Activated CD4-positive, CD25-positive, alpha-beta regulatory T cell (primary cell): Measurements from ENCODE around the gene SIL1.
"Not testable (repeated sequence)": the region's sequence is repeated elsewhere in the genome, so short reads cannot be mapped to it uniquely, and the experiment has no call there.

Source experiments
- DNase-seq, 4 experiments: peaks; one replicate each; lab custom pipeline; 2025; lab: John Stamatoyannopoulos, UW

SIL1 gene

DNA sequence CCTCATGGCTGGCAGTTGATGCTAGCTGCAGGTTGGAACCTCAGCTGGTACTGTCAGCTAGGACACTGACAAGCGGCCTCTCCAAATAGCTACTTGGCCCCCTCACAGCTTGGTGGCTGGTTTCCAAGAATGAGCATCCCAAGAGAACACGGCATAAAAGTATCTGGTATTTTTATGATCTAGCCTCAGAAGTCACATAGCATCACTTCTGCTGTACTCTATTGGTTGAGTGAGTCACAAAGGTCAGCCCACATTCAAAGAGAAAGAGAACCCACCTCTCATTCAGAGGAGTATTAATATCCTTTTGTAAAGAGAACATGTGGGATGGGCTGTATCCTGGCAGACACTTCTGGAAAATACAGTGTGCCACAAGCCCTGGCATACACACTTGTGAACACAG is 6.0 kb upstream of the SIL1 start:
- DNase-seq = no peak

DNA sequence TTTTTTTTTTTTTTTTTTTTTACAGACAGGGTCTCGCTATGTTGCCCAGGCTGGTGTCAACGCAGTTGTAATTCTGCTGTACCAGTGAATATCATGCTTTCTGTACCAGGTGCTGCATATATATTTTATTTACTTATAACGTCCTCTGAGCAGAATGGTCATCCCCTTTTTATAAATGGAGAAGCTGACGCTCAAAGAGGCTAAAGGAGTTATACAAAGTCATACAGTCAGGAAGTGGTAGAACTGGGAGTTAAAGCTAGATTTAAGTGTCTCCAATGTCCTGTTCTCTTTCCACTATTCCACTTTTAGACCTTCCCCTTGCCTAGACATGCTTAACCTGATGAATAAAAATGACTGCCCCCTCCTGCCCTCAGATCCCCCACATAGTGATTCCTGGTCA is 1.2 kb upstream of the SIL1 start:
- DNase-seq = no peak

DNA sequence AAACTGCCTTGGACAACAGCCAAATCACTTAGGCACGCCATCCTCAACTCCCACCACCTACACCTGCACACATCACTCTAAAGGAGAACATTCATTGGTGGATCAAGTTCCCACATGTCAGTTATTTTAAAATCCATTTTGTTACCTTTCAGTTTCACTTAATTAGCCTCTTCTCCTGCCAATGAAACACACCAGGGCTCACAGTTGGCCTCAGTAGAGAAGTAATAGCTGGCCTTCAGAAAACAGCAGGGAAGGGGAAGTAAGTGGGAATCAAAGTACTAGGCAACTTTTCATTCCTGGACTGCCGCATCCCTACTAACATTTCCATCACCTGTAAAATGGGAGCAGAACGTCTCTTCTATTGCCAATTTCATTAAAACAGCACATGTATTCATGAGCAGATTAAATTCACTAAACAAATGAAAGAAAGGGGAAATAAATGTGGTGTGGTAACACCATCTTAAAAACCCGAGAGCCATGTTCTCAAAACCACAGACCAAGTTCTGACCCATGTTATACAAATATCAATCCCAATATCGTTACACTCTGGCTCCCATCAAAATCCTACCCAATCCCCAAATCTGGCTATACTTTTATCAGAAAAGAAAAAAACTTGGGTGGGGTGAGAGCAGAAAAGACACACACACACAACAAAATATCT is 1.7 kb downstream of the SIL1 start:
- no peak for DNase-seq

DNA sequence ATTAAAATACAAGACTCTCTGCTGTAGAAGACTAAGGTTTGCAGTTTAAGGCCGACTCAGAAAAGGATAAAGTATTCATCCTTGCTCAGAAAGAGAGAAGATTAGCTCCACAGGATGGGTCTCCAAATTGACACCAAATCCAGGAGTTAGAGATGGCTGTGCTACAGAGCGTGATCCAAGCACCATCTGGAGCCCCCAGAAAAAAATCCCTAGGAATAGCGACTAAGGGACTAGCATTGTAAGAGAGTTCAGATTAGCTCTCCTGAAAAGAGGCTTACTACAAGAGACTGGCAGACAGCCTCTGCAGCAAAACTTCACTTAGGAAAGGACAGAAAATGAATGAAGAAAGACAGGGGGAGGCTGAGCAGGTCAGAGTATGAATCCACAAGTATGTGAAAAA is 3.7 kb downstream of the SIL1 start:
- no peak for DNase-seq

DNA sequence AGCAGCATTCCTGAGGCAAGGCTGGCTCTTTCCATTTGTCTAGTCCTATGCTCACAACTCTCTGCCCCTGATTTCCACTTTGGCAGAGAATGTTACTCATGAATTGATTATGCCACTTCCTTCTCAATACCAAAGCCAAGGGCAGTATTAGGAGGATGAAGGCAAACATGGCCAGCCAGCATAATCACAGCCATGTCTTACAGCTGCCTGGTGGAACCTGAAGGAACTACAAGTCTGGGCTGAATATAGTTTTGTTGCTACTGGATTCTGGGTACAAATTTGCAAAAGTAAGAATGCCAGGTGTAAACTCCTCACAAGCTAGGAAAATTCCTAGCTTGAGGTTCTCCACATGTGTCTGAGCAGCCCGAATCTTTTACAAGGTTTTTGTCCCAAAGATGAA is 4.2 kb downstream of the SIL1 start:
- no peak for DNase-seq

DNA sequence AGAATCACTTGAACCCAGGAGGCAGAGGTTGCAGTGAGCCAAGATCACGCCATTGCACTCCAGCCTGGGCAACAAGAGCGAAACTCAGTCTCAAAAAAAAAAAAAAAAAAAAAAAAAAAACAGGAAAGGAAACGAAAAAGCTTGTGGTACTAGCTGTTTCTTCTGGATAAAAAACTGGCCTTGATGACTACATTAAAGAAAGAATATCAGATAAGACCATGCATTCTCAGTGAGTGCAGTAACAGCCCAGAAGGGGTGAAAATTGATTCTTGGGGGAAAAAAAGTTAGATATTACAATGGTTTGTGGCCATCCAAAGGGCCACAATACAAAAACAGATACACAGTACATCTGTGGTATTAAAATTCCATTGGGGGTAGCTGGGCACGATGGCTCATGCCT is 5.3 kb downstream of the SIL1 start:
- not testable (repeated sequence) for DNase-seq

DNA sequence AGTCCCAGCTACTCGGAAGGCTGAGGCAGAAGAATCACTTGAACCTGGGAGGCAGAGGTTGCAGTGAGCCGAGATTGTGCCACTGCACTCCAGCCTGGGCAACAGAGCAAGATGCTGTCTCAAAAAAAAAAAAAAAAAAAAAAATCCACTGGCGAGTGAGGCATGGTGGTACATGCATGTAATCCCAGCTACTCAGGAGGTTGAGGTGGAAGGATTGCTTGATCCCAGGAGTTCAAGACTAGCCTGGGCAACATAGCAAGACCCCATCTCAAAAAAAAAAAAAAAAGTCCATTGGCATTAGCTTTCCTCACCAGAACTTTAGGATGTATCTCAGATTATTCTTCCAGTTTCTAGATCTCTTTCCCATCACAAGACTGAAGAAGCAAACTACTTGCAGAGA is 6.2 kb downstream of the SIL1 start:
- not testable (repeated sequence) for DNase-seq

DNA sequence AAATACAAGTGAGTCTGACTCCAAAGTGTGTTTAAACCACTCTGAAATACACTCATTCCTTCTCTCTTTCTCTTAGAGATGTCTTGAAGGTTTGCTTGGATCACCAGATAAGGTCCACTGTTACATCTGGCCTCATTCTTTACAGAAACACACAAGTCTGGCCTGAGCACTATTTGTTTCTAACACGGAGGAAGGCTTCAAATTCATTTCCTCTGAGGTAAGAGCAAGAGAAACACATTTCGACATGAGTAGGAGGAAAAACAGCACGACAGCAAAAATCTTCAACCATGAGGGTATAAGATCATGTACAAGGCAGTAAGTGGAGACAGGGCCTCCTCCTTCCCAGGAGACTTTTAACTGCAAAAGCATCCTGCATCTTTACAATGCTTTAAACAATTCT is 8.0 kb downstream of the SIL1 start:
- no peak for DNase-seq

DNA sequence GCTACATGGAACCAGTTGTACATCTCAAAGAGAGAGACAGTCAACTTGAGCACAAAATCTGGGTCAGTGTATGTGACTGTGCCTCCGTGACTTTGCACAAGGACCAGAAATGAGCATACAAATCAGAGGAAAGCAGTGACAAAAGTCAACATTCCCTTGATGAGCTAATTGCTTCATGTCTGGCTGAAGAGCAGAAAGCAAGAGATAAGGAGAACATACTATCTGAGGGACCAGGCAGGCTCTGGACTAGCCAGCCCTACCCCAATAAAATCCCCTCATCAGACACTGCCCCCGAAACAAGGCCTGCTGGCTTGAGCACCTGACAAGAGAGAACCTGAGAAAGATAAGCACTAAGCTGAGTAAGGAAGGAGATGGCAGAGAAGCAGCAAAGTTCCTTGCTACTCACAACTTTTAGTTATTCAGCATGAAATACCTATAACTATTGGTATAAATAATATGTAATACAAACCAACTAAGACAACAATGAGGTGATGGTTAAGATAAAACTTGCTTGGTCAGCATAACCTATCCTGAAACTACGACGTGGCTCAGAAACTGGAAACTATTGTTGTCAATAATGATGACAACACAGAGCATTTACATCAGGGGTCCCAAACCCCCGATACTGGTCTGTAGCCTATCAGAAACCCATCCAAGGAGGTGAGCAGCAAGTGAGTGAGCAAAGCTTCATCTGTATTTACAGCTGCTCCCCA is 9.5 kb downstream of the SIL1 start:
- no peak for DNase-seq

DNA sequence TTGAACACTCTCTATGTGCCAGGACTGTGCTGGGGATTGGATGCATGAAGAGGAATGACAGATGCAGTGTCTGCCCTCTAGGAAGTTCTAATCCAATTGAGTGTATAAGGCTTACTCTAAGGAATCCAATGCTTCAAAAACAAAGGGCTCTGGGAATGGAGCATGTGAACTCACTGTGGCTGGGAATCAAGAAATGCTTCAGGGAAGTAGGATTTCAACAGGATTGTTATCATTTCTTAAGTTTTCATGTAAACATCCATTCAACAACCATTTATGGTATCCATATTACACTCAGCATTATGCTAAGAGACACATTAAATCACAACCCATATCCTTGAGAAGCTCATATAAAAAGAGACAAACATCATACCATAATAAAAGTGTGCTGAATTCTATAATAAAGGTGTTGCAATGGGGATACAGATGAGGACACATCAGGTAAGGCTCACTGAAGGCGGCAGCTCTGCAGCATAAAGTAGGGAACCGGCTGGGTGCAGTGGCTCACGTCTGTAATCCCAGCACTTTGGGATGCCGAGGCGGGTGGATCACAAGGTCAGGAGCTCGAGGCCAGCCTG is 11.3 kb downstream of the SIL1 start:
- no peak for DNase-seq

DNA sequence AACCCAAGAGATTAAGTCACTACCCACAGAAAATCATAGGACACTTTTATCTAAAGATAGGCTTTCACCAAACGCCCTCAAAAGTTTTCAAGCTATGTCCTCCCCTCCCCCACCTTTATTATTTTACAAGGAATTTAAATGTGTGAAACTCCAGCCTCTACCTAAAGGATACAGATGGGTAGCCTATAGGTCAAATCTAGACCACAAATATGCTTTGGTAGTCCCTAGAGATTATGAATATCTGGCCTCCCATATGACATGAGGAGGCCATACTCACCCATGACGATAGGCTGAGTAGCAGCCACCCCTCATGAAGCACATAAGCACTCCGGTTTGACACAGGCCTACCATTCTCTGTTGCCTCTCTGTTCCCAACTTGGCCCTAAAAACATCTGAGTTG is 11.9 kb downstream of the SIL1 start:
- no peak for DNase-seq

DNA sequence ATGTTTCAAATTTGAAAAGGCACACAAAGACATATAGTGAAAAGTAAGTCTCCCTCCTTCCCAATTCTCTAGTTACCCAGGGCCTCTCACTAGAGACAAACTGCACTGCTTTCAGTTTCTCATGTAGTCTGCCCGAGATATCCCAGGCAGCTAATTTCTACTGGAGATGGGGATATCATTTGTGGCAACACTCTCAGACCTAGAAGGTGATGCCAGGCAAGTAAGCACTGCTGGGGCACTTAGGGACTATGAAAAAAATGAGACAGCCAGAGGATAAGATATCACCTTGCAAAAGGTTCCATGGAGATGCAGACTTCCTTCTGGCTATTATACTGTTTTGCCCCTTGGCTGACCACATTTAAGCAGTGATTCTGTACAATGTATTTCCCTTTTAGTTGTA is 12.6 kb downstream of the SIL1 start:
- DNase-seq = no peak

DNA sequence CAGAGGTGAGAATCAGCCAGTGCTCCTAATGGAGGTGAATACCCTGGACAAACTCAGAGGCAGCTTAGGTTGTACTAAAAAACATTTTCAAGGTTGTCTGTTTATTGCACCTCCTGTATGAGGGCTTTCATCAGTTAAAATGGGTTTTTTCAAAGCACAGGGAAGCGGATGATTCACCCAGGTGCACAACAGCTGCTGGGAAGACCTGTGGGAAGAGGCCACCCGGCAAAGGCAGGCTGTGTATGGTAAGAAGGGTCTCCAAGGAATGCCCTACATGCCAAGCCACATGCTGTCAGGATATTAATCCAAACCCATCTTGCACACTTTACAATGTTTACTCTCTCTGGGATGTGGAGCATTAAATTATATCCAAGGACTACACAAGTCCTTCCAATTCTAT is 14.7 kb downstream of the SIL1 start:
- no peak for DNase-seq

DNA sequence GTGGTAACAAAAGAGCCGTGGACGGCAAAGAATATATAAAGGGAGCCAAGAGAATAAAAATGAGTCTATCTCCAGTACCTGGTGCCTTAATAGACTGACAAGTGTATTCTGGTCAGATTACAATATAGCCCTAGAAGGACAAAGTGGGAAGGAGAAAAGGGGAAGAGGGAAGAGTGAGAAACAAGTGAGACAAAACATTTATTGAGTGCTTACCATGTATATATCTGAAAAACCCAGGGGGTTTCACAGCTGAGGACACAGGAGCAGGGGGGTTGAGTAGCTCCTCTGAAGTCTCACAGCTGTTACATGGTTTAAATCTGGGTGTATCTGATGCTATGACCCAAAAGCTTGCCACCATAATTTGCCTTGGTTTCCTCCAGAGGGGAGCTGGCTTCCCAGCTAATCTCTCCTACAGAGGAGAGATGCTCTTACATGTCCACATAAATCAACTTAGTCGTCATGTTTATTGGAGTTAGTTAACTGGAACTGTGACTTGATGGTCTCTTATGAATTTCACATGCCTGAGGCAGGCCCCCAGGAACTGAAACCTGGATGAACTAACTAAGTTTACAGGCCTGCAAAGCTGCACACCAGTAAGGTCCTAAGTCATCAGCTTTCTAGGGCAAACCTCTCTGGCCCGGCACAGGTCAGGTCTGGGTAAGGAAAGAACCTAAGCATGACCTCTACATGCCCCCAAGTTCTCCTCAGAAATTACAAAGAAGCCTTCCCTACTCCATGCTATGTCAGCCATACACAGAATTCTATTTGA is 15.5 kb downstream of the SIL1 start:
- no peak for DNase-seq

DNA sequence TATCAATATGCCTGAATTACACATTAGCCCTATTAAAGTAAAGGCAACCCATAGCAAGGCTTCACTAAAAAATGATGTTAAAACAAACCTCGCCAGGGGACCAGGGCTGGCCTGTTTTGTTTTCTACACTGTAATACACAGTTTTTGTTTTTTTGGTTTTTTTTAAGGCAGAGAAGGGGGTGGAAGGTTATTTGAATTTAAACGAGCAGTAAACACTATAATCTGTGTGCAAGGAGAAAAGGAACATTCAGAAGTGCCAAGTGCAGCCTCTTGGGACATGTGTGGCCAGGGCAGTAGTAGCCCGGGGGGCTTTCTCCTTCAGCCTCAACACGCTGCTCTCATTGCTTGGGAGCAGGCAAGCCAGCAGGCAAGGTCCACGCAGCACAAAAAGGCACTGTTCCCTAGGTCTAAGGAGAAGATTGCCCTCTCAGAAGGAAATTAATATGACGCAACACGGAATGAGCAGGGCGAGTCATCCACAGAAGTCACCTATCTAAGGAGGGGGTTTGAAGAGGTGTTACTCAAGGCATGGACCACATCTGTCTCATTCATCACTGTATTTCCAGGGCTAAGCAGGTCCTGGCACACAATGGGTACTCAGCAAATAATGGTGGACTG is 16.2 kb downstream of the SIL1 start:
- DNase-seq = no peak

DNA sequence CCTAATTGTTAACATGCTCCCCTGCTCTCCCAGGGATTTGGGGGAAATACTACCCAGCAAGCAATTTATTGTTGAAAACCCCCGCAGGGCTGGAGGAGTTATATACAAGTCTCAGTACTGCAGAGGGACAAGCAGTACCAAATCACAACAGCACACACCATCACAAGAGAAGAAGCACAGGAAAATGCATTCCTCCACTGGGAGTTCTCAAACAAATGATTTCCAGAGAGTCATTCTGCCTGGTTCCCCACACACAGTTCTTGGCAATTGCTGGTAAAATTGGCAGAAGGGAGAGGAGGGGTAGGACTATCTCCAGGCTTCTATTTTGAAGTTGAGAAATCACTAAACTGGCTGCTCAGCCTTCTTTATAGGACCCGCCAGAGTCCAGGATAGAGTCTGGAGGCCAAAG is 16.8 kb downstream of the SIL1 start:
- no peak for DNase-seq

DNA sequence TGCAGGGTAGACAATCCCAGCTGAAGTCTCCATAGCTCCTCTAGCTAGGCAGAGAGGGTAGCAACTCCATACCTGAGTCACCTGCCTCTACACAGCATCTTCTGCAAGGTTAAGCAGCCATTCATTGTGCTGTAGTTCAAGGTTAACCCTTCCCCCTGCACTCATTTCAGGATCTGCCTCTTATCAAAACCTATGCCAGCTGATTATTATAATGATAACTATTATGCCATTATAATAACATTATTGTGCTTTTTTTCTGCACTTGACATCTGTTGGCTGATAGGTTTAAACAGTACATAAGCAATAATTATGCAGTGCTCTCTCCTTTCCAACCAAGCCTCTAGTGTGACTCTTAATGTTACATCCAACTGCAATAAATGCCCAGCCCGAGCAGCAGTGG is 17.3 kb downstream of the SIL1 start:
- no peak for DNase-seq

DNA sequence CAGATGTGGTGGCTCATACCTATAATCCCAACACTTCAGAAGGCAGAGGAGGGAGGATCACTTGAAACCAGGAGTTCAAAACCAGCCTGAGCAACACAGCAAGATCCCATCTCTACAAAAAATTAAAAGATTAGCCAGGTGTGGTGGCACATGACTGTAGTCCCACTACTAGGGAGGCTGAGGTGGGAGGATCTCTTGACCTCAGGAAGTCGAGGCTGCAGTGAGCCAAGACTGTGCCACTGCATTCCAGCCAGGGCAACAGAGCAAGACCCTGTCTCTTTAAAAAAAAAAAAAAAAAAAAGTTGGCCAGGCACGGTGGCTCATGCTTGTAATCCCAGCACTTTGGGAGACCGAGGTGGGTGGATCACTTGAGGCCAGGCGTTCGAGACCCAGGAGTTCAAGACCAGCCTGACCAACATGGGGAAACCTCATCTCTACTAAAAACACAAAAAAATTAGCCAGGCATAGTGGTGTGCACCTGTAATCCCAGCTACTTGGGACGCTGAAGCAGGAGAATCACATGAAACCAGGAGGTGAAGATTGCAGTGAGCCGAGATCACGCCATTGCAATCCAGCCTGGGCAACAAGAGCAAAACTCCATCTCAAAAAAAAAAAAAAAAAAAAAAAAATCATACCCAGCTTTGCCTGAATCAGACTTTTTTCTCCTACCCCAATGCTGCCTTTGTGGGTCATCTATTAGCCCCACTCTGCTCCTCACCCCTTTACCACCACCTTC is 18.2 kb downstream of the SIL1 start:
- DNase-seq = not testable (repeated sequence)

DNA sequence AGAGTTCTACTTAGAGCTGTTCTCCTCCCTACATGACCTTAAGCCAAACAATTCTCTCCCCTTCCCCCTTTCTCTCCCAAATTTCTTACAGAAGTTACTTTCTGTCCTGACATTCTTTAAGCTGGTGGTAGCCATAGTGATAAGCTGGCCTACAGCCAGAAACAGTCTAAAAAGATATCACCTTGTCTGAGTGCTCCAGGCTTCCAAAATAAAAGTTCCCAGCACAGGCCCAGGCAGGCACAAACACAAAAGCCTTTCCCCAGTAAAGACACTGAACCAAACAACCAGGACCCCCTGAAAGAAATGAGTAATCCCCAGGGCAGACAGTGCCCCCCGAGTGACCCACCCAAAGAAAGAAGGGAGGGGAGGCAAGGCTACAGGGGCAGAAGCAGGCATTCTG is 19.2 kb downstream of the SIL1 start:
- no peak for DNase-seq

DNA sequence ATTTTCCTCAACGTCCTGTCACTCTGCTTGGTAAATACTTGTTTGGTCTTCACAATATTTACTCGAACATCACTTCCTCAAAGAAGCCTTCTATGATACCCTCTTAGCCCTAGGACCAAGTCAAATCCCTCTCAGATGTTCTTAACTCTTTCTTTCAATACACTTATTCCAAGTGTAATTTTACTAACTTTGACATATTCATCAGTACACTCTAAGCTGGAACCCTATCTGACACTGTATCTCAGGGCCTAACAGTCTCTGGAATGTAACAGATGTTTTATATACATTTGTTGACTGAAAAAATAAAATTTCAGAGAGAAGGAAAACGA is 19.6 kb downstream of the SIL1 start:
- DNase-seq = no peak

DNA sequence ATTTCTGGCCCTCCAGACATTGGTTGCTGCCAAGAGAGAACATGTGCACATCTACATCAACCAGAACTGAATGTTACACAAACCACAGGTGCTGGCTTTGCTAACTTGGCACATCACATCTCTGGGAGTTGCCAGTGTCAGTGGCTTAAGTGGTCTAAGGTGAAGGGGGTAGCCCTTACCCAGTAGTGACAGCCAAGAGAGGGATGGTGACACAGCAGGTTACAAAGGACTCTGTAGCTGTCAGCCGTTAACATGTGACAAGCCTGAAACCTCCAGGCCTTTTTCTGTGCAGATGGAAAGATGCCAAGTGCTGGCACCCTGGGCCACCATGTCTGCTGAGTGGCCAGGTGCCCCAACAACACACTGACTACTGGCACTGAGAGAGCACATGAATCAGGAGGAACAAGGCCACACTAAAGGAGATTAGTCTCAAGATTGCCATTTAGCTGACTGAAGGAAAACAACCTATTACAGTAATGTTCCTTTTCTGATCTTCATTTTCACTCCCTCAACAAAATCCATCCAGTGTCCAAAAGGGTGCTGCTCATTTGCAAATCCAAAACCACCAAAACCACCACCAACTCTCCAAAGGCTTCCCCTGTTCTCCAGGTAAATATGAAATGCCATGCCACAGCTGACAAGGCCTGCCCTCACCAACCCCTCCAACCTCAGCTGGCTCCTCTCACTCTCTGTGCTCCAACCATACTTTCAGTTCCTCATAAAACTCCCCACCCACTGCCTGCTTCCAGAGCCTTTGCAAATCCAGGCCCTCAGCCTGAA is 20.2 kb downstream of the SIL1 start:
- DNase-seq = no peak
